RWPE1 (cell line): ENCODE measurements around the gene CCT6A.
"Not testable (repeated sequence)": the region's sequence is repeated elsewhere in the genome, so short reads cannot be mapped to it uniquely, and the experiment has no call there.

Experiments used
- CTCF ChIA-PET: fragments of 350-600 bp; sonication (Branson Sonifier 250); formaldehyde crosslinking; extraction: SDS; loops from one replicate; lab custom pipeline; 2021; lab: Yijun Ruan, JAX
- POLR2A ChIA-PET: fragments of 400-600 bp; formaldehyde crosslinking; extraction: SDS; loops from one replicate; lab custom pipeline; 2020; ENCODE audit warnings: antibody characterized with exemption; ENCODE audit not compliant: low non-redundant PET; lab: Yijun Ruan, JAX
- DNase-seq: peaks from one replicate; pipeline ENCODE4 v3.0.0; 2012; ENCODE audit warnings: low spot score
- H3K27ac ChIP-seq: fragments of 450-650 bp; 2 replicates; pipeline ENCODE4 v1.5.1; 2017
- CTCF ChIP-seq: fragments of 450-650 bp; conservative IDR thresholded peaks from 2 replicates; pipeline ENCODE4 v1.5.1; 2017; ENCODE audit warnings: low read depth, mild to moderate bottlenecking

CCT6A gene

GRCh38 chr7:56110611-56111010 is 59.0 kb downstream of the CCT6A start:
- no peak for DNase-seq
- no peak for TF ChIP-seq CTCF
- ChIA-PET POLR2A (no interaction called here), CTCF (no interaction called here)
- no peak overlapping the region for H3K27ac ChIP-seq

- H3K27ac ChIP-seq, DNase-seq, POLR2A ChIA-PET: not testable (repeated sequence)
- CTCF ChIA-PET = interaction anchor here (0.7 kb wide), 1 partner anchor 126 kb away, joined by 3 read pairs; no protein-coding TSS in a partner anchor
These were observed 60.7 kb downstream of the CCT6A start for GRCh38 chr7:56112244-56112643.
